ENCODE measurements around the gene CDK14.

Gene CDK14

GRCh38 chr7:91055219-91055618 lies 459.1 kb downstream of the CDK14 start:
- Histone ChIP-seq H3K27me3 (ENCODE audit: low read depth, low read length) (no peaks in the 10 kb centered on the region), H4K20me1 (ENCODE audit: insufficient read depth, low read length) (no peaks in the 10 kb centered on the region), H3K27ac (ENCODE audit: low read length) (no peak overlapping the region)

GRCh38 chr7:91062713-91063112 lies 466.6 kb downstream of the CDK14 start:
- Histone ChIP-seq H3K4me1 (ENCODE audit: low read length) (no peaks in the 10 kb centered on the region), H3K4me2 (ENCODE audit: low read length) (no peak overlapping the region), H4K20me1 (ENCODE audit: insufficient read depth, low read length) (no peaks in the 10 kb centered on the region), H3K9me3 (ENCODE audit: insufficient read depth, low read length) (no peaks in the 10 kb centered on the region), H3K79me2 (ENCODE audit: low read length) (no peaks in the 10 kb centered on the region), H3K9ac (ENCODE audit: low read length) (no peak overlapping the region), H3K27me3 (ENCODE audit: low read depth, low read length) (no peaks in the 10 kb centered on the region), H3K27ac (ENCODE audit: low read length) (no peak overlapping the region), H3K36me3 (replicated peaks; ENCODE audit: low read depth, low read length) (no peaks in the 10 kb centered on the region), H2AFZ (ENCODE audit: low read depth, low read length) (no peak overlapping the region), H3K4me3 (ENCODE audit: low read length) (no peak overlapping the region)
- TF ChIP-seq EZH2phosphoT487 (IDR thresholded peaks at IDR 0.05; ENCODE audit: low read depth) (no peak), CTCF (IDR thresholded peaks at IDR 0.05; ENCODE audit: low read depth, low read length) (no peak)

More at GRCh38 chr7:91055219-91055618, 459.1 kb downstream of the CDK14 start:
- Histone ChIP-seq H3K36me3 (replicated peaks; ENCODE audit: low read depth, low read length) (no peaks in the 10 kb centered on the region), H2AFZ (ENCODE audit: low read depth, low read length) (no peak overlapping the region), H3K79me2 (ENCODE audit: low read length) (no peaks in the 10 kb centered on the region), H3K4me2 (ENCODE audit: low read length) (no peak overlapping the region), H3K9me3 (ENCODE audit: insufficient read depth, low read length) (no peaks in the 10 kb centered on the region), H3K4me3 (ENCODE audit: low read length) (no peak overlapping the region), H3K4me1 (ENCODE audit: low read length) (peaks cover 6% of the 10 kb centered on the region; the same call in 1 of the 2 replicates), H3K9ac (ENCODE audit: low read length) (no peak overlapping the region)
- TF ChIP-seq CTCF (IDR thresholded peaks at IDR 0.05; ENCODE audit: low read depth, low read length), result 0 out of 2 replicates have a peak, but pooled peaks have one; percentile 15
- no peak for TF ChIP-seq EZH2phosphoT487 (IDR thresholded peaks at IDR 0.05; ENCODE audit: low read depth)

- Histone ChIP-seq H3K79me2 (ENCODE audit: low read length) (no peaks in the 10 kb centered on the region), H3K36me3 (replicated peaks; ENCODE audit: low read depth, low read length) (no peaks in the 10 kb centered on the region), H3K9me3 (ENCODE audit: insufficient read depth, low read length) (no peaks in the 10 kb centered on the region), H3K4me1 (ENCODE audit: low read length) (no peaks in the 10 kb centered on the region), H2AFZ (ENCODE audit: low read depth, low read length) (no peak overlapping the region), H3K4me2 (ENCODE audit: low read length) (no peak overlapping the region), H4K20me1 (ENCODE audit: insufficient read depth, low read length) (no peaks in the 10 kb centered on the region), H3K27ac (ENCODE audit: low read length) (no peak overlapping the region), H3K4me3 (ENCODE audit: low read length) (no peak overlapping the region), H3K9ac (ENCODE audit: low read length) (no peak overlapping the region), H3K27me3 (ENCODE audit: low read depth, low read length) (no peaks in the 10 kb centered on the region)
- TF ChIP-seq EZH2phosphoT487 (IDR thresholded peaks at IDR 0.05; ENCODE audit: low read depth) (no peak), CTCF (IDR thresholded peaks at IDR 0.05; ENCODE audit: low read depth, low read length) (no peak)
Measured at GRCh38 chr7:91064052-91064451, 467.9 kb downstream of the CDK14 start.

GRCh38 chr7:91064938-91065337 lies 468.8 kb downstream of the CDK14 start:
- Histone ChIP-seq H3K4me1 (ENCODE audit: low read length) (no peaks in the 10 kb centered on the region), H3K27me3 (ENCODE audit: low read depth, low read length) (no peaks in the 10 kb centered on the region), H4K20me1 (ENCODE audit: insufficient read depth, low read length) (no peaks in the 10 kb centered on the region), H3K9ac (ENCODE audit: low read length) (no peak overlapping the region), H3K27ac (ENCODE audit: low read length) (no peak overlapping the region), H2AFZ (ENCODE audit: low read depth, low read length) (no peak overlapping the region), H3K79me2 (ENCODE audit: low read length) (no peaks in the 10 kb centered on the region), H3K4me2 (ENCODE audit: low read length) (no peak overlapping the region), H3K9me3 (ENCODE audit: insufficient read depth, low read length) (no peaks in the 10 kb centered on the region), H3K36me3 (replicated peaks; ENCODE audit: low read depth, low read length) (no peaks in the 10 kb centered on the region), H3K4me3 (ENCODE audit: low read length) (no peak overlapping the region)
- no peak for TF ChIP-seq CTCF (IDR thresholded peaks at IDR 0.05; ENCODE audit: low read depth, low read length)
- TF ChIP-seq EZH2phosphoT487 (IDR thresholded peaks at IDR 0.05; ENCODE audit: low read depth), result no peak

Measured in OCI-LY3 (cell line).